WTC11 (cell line): Measurements from ENCODE around the gene DYSF. TPM values are rescaled to one million over a fixed set of nuclear protein-coding genes. Genes with fewer than 3 reads are reported as not detected.
A peak's percentile ranks its signal among the peaks of the same experiment; 100 is the strongest.

ENCODE experiments used
- ATAC-seq: fragments of 200-7000 bp; cut with Tn5 transposase; 2 replicates; pipeline ENCODE4 v1.10.0; 2021; ENCODE audit warnings: mild to moderate bottlenecking, moderate library complexity
- CTCF ChIA-PET: fragments of 300-600 bp; sonication (Branson Sonifier 250); formaldehyde crosslinking; loops from one replicate; lab custom pipeline; 2021; ENCODE audit warnings: antibody characterized with exemption; lab: Charles Lee
- POLR2A ChIA-PET: fragments of 350-600 bp; sonication (Branson Sonifier 250); formaldehyde crosslinking; loops from one replicate; lab custom pipeline; 2021; ENCODE audit warnings: antibody characterized with exemption; lab: Charles Lee
- DNase-seq: peaks from one replicate; pipeline ENCODE4 v3.0.0; 2021; ENCODE audit warnings: low spot score
- H3K27ac Mint-ChIP-seq: 2 replicates; pipeline ENCODE4 v1.8.0; 2021; ENCODE audit warnings: mixed read lengths
- H3K27me3 Mint-ChIP-seq: 2 replicates; pipeline ENCODE4 v1.8.0; 2021; ENCODE audit warnings: low read depth, mild to moderate bottlenecking, moderate library complexity, mixed read lengths
- H3K36me3 Mint-ChIP-seq: 2 replicates; pipeline ENCODE4 v1.8.0; 2021; ENCODE audit warnings: mixed read lengths
- H3K4me1 Mint-ChIP-seq: 2 replicates; pipeline ENCODE4 v1.8.0; 2022; ENCODE audit warnings: mixed read lengths
- H3K4me3 Mint-ChIP-seq: 2 replicates; pipeline ENCODE4 v1.8.0; 2021; ENCODE audit warnings: mild to moderate bottlenecking, moderate library complexity, mixed read lengths
- H3K9me3 Mint-ChIP-seq: 2 replicates; pipeline ENCODE4 v1.8.0; 2021; ENCODE audit warnings: mixed read lengths
- AFF4 ChIP-seq: sonication (generic); formaldehyde crosslinking; IDR thresholded peaks from 2 replicates; pipeline ENCODE4 v1.8.1; 2023; ENCODE audit warnings: mild to moderate bottlenecking, missing genetic modification reagents, borderline replicate concordance
- CREM ChIP-seq: sonication (generic); formaldehyde crosslinking; IDR thresholded peaks from 2 replicates; pipeline ENCODE4 v1.8.1; 2022; ENCODE audit warnings: mild to moderate bottlenecking, missing genetic modification reagents, moderate library complexity
- E2F4 ChIP-seq: sonication (generic); formaldehyde crosslinking; IDR thresholded peaks from 2 replicates; pipeline ENCODE4 v1.8.1; 2022; ENCODE audit warnings: low read depth, mild to moderate bottlenecking, moderate library complexity, missing genetic modification reagents, borderline replicate concordance
- FOXJ3 ChIP-seq: sonication (generic); formaldehyde crosslinking; IDR thresholded peaks from 2 replicates; pipeline ENCODE4 v1.9.0; 2021; ENCODE audit warnings: missing genetic modification reagents, mild to moderate bottlenecking, borderline replicate concordance
- GABPB1 ChIP-seq: sonication (generic); formaldehyde crosslinking; IDR thresholded peaks from 2 replicates; pipeline ENCODE4 v1.8.1; 2023; ENCODE audit warnings: mild to moderate bottlenecking, missing genetic modification reagents
- JUN ChIP-seq: sonication (generic); formaldehyde crosslinking; IDR thresholded peaks from 2 replicates; pipeline ENCODE4 v1.8.0; 2023; ENCODE audit warnings: mild to moderate bottlenecking, missing genetic modification reagents
- MAX ChIP-seq: sonication (generic); formaldehyde crosslinking; IDR thresholded peaks from 2 replicates; pipeline ENCODE4 v1.8.0; 2022; ENCODE audit warnings: mild to moderate bottlenecking, missing genetic modification reagents
- NFATC4 ChIP-seq: fragments of 250-450 bp; sonication (Bioruptor Pico); IDR thresholded peaks from 2 replicates; pipeline ENCODE4 v1.9.0; 2021; ENCODE audit warnings: mild to moderate bottlenecking
- NR2C2 ChIP-seq: sonication (generic); formaldehyde crosslinking; IDR thresholded peaks from 2 replicates; pipeline ENCODE4 v1.8.0; 2022; ENCODE audit warnings: mild to moderate bottlenecking, missing genetic modification reagents
- NR3C1 ChIP-seq: sonication (generic); formaldehyde crosslinking; conservative IDR thresholded peaks from 2 replicates; pipeline ENCODE4 v1.8.1; 2023; ENCODE audit warnings: low read depth, mild to moderate bottlenecking, missing genetic modification reagents
- PRDM15 ChIP-seq: sonication (generic); formaldehyde crosslinking; IDR thresholded peaks from 2 replicates; pipeline ENCODE4 v1.8.0; 2022; ENCODE audit warnings: missing genetic modification reagents
- SOX15 ChIP-seq: fragments of 250-450 bp; sonication (Bioruptor Pico); IDR thresholded peaks from 2 replicates; pipeline ENCODE4 v1.9.0; 2021; ENCODE audit warnings: mild to moderate bottlenecking
- SP1 ChIP-seq: sonication (generic); formaldehyde crosslinking; conservative IDR thresholded peaks from 2 replicates; pipeline ENCODE4 v1.8.1; 2022; ENCODE audit warnings: missing genetic modification reagents
- TEAD4 ChIP-seq: sonication (generic); formaldehyde crosslinking; IDR thresholded peaks from 2 replicates; pipeline ENCODE4 v1.8.0; 2022; ENCODE audit warnings: mild to moderate bottlenecking, missing genetic modification reagents
- TP53 ChIP-seq: sonication (generic); formaldehyde crosslinking; IDR thresholded peaks from 2 replicates; pipeline ENCODE4 v1.8.1; 2023; ENCODE audit warnings: mild to moderate bottlenecking, missing genetic modification reagents
- USF2 ChIP-seq: sonication (generic); formaldehyde crosslinking; IDR thresholded peaks from 2 replicates; pipeline ENCODE4 v1.8.1; 2023; ENCODE audit warnings: mild to moderate bottlenecking, missing genetic modification reagents, moderate library complexity
- ZNF263 ChIP-seq: sonication (generic); formaldehyde crosslinking; IDR thresholded peaks from 2 replicates; pipeline ENCODE4 v1.8.1; 2022; ENCODE audit warnings: low read depth, mild to moderate bottlenecking, moderate library complexity, missing genetic modification reagents
- ZNF281 ChIP-seq: sonication (generic); formaldehyde crosslinking; IDR thresholded peaks from 2 replicates; pipeline ENCODE4 v1.8.0; 2023; ENCODE audit warnings: mild to moderate bottlenecking, missing genetic modification reagents
- ZNF423 ChIP-seq: fragments of 250-450 bp; sonication (Bioruptor Pico); IDR thresholded peaks from 2 replicates; pipeline ENCODE4 v2.1.2; 2022; ENCODE audit warnings: mild to moderate bottlenecking, moderate library complexity
- ZSCAN18 ChIP-seq: fragments of 250-450 bp; sonication (Bioruptor Pico); IDR thresholded peaks from 2 replicates; pipeline ENCODE4 v2.1.2; 2022; ENCODE audit warnings: mild to moderate bottlenecking, moderate library complexity
- total RNA-seq: library from RNA; stranded (reverse); gene quantifications from 3 replicates; pipeline ENCODE4 v1.2.3, GENCODE V29; 2021

The DYSF gene
- total RNA-seq, 1 experiment from 2014 or later = 14.8 TPM

- no peak; the same call in 1 of the 2 replicates for TF ChIP-seq PRDM15 (CRISPR knock-in tag)
- TF ChIP-seq SP1 = 0 out of 2 replicates have a peak, but pooled peaks have one; percentile 8
- TF ChIP-seq MAX (CRISPR knock-in tag) = 0 out of 2 replicates have a peak, but pooled peaks have one; percentile 71
- no peak for TF ChIP-seq SOX15 (CRISPR knock-in tag)
- TF ChIP-seq NR3C1 = no peak
- 0 out of 2 replicates have a peak, but pooled peaks have one; percentile 25 for TF ChIP-seq JUN (CRISPR knock-in tag)
- TF ChIP-seq CREM (CRISPR knock-in tag) = no peak
- TF ChIP-seq ZNF423 (CRISPR knock-in tag) = no peak
- TF ChIP-seq AFF4 = no peak
- no peak for TF ChIP-seq FOXJ3
- no peak for TF ChIP-seq E2F4 (CRISPR knock-in tag)
- no peak for TF ChIP-seq TP53 (CRISPR knock-in tag)
- 0 out of 2 replicates have a peak, but pooled peaks have one; percentile 11 for TF ChIP-seq USF2
Observed at GRCh38 chr2:71453404-71454220, at the start of gene DYSF (continued).

GRCh38 chr2:71409611-71410010 is 43.8 kb upstream of the DYSF start:
- Mint-ChIP-seq H3K27me3 (no peaks in the 10 kb centered on the region), H3K36me3 (peaks cover 53% of the 10 kb centered on the region), H3K4me1 (no peaks in the 10 kb centered on the region), H3K4me3 (no peak overlapping the region), H3K27ac (no peak overlapping the region), H3K9me3 (peaks cover 7% of the 10 kb centered on the region)
- DNase-seq (no peak), ATAC-seq (no peak)
- POLR2A ChIA-PET = no interaction called here
- CTCF ChIA-PET = interaction anchor here (0.5 kb wide), 1 partner anchor 43 kb away, joined by 4 read pairs; no protein-coding TSS in a partner anchor
- TF ChIP-seq TEAD4 (no peak), SP1 (no peak), ZNF281 (CRISPR knock-in tag) (no peak), MAX (CRISPR knock-in tag) (no peak), NR2C2 (no peak), SOX15 (CRISPR knock-in tag) (no peak), NFATC4 (CRISPR knock-in tag) (no peak), ZNF263 (CRISPR knock-in tag) (no peak), GABPB1 (CRISPR knock-in tag) (no peak), ZSCAN18 (CRISPR knock-in tag) (no peak)
